Tibial artery (tissue), 4 donors: Measurements from ENCODE around the gene DMXL1.

ENCODE experiments used
- DNase-seq, 2 donors: peaks; one replicate each; pipeline ENCODE4 v3.0.0-alpha.2; 2019
- H3K27ac ChIP-seq, 2 donors: fragments of 200-600 bp; sonication (generic) in 1 of 2; 1 replicate in 1 of 2; 2 replicates in 1 of 2; pipeline ENCODE4 v1.5.1; 2018 to 2019; ENCODE audit warnings: mild to moderate bottlenecking in 1 of 2
- H3K27me3 ChIP-seq, 2 donors: fragments of 200-600 bp; sonication (generic) in 1 of 2; one replicate each; pipeline versions ENCODE4 v1.5.1 to v1.6.0; 2016 to 2019
- H3K36me3 ChIP-seq, 3 donors: fragments of 200-600 bp; sonication (generic) in 2 of 3; one replicate each; pipeline ENCODE4 v1.5.1; 2016 to 2019; ENCODE audit warnings: mild to moderate bottlenecking in 2 of 3
- H3K4me1 ChIP-seq, 4 donors: fragments of 200-600 bp; sonication (generic) in 2 of 4; 1 replicate in 3 of 4; 2 replicates in 1 of 4; pipeline ENCODE4 v1.5.1; 2016 to 2019
- H3K4me3 ChIP-seq, 2 donors: fragments of 200-600 bp; sonication (generic) in 1 of 2; 1 replicate in 1 of 2; 2 replicates in 1 of 2; pipeline ENCODE4 v1.5.1; 2018 to 2019; ENCODE audit warnings: mild to moderate bottlenecking in 2 of 2
- H3K9me3 ChIP-seq, 3 donors: fragments of 200-600 bp; sonication (generic) in 1 of 3; one replicate each; pipeline ENCODE4 v1.5.1; 2016 to 2019
- intact Hi-C: fragments of 100-400 bp; cut with DNase I; formaldehyde crosslinking; loops from one replicate; pipeline ENCODE4 v1.15.0; 2023; ENCODE audit warnings: low total_unique reads
- TF ChIP-seq, protein P1 (sequence below), 2 experiments: fragments of 200-600 bp in 1 of 2; fragments of 450-650 bp in 1 of 2; IDR thresholded peaks; one replicate each; pipeline ENCODE4 v1.5.1; 2017 to 2019; ENCODE audit warnings: antibody characterized with exemption in 2 of 2, mild to moderate bottlenecking in 1 of 2, moderate library complexity in 1 of 2

The DMXL1 gene

DNA sequence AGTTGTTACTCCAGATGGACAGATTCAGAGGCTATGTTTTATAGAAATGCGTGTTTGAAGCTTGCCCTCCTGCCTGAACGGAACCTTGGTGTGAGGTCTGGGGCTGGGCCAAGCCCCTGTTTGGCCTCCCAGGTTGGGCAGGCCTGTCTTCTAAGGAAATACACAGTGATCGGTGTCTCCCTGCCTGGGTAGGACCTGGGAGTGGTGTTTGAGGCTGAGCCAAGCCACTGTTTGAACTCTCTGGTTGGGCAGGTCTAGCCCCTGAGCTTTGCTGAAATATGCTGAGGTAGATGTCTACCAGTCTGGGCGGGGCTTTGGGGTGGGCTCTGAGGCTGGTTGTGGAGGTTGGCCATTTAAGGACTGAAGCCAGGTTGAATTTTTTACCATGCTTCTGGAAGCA, 90.5 kb downstream of the DMXL1 start:
- intact Hi-C loops: no loop called here

DNA sequence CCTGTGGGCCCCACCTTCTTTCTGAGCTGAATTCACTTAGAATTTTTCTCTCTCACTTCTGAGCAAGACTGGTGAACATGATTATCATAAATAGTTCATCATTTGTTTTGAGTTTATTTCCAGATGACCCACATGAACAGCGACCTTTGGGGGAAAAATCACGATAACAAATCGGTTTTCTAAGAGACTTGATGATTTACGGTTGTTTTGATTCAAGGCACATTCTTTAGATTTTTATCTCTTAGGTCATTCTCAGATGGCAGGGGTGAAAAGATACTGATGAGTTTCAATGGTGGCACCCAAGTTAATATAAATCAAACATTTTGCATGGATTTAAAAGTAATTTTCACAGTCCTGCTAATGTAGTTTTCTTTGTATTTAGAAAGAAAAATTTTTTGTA, 95.1 kb downstream of the DMXL1 start:
- Histone ChIP-seq H3K4me3 (no peak overlapping the region), H3K36me3 (peaks cover 10 to 19% (median 15%) of the 10 kb centered on the region in 3 donors), H3K9me3 (no peaks in the 10 kb centered on the region), H3K27ac (no peak overlapping the region), H3K4me1 (no peaks in the 10 kb centered on the region), H3K27me3 (no peaks in the 10 kb centered on the region)
- TF ChIP-seq, protein P1, sequence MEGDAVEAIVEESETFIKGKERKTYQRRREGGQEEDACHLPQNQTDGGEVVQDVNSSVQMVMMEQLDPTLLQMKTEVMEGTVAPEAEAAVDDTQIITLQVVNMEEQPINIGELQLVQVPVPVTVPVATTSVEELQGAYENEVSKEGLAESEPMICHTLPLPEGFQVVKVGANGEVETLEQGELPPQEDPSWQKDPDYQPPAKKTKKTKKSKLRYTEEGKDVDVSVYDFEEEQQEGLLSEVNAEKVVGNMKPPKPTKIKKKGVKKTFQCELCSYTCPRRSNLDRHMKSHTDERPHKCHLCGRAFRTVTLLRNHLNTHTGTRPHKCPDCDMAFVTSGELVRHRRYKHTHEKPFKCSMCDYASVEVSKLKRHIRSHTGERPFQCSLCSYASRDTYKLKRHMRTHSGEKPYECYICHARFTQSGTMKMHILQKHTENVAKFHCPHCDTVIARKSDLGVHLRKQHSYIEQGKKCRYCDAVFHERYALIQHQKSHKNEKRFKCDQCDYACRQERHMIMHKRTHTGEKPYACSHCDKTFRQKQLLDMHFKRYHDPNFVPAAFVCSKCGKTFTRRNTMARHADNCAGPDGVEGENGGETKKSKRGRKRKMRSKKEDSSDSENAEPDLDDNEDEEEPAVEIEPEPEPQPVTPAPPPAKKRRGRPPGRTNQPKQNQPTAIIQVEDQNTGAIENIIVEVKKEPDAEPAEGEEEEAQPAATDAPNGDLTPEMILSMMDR (IDR thresholded peaks at IDR 0.05): no peak
- intact Hi-C loops: no loop called here
- DNase-seq: no peak

More for the DNA sequence above, 90.5 kb downstream of the DMXL1 start:
- Histone ChIP-seq H3K4me1 (no peaks in the 10 kb centered on the region), H3K9me3 (peaks cover 0 to 5% (median 0%) of the 10 kb centered on the region in 3 donors), H3K27ac (no peak overlapping the region), H3K36me3 (peaks cover 10 to 16% (median 11%) of the 10 kb centered on the region in 3 donors), H3K4me3 (no peak overlapping the region), H3K27me3 (no peaks in the 10 kb centered on the region)
- TF ChIP-seq, protein P1 (IDR thresholded peaks at IDR 0.05): no peak
- no peak for DNase-seq

DNA sequence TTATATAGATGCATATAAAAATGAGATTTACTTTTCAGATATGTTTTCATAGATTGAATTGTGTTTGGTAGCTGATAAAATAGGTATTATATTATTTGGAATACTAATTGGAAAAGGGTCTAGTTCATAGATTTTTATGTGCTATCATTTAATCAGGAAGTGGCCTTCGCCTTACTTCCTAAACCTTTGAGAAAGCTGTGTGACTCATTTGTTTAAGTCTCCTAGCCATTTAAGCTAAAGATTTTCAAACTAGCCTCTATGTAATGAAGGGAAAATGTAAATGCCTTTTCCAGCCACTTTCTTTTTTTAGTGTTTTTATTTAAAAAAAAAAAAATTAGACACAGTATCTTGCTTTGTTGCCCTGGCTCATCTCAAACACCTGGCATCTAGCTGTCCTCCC, 97.5 kb downstream of the DMXL1 start:
- TF ChIP-seq, protein P1 (IDR thresholded peaks at IDR 0.05): no peak
- H3K4me3 ChIP-seq: no peak overlapping the region
- peaks cover 10 to 23% (median 20%) of the 10 kb centered on the region in 3 donors for H3K36me3 ChIP-seq
- intact Hi-C loops: no loop called here
- H3K4me1 ChIP-seq: no peaks in the 10 kb centered on the region
- DNase-seq: no peak
- no peaks in the 10 kb centered on the region for H3K27me3 ChIP-seq
- H3K9me3 ChIP-seq: no peaks in the 10 kb centered on the region
- H3K27ac ChIP-seq: no peak overlapping the region

DNA sequence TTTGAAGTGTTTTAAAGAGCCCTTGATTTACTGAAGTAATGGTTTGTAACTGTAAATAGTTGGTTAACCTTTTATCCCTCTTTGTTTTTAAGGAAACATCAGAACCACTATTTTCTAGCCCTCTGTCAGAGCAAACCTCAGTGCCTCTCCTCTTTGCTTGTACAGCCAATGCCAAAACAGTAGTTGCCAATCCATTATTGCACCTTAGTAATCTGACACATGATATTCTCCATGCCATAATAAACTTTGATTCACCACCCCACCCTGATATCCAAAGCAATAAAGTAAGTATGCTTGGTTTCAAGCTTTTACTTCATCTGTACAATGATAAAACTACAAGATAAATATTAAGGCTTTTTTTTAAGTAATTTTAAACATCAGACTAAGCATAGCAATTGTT, 100.8 kb downstream of the DMXL1 start:
- intact Hi-C loops: loop anchor here (2.0 kb wide), 1 partner anchor 51 kb away; no protein-coding TSS in a partner anchor
- DNase-seq: no peak
- no peak overlapping the region for H3K27ac ChIP-seq
- no peaks in the 10 kb centered on the region for H3K27me3 ChIP-seq
- H3K4me1 ChIP-seq: no peaks in the 10 kb centered on the region
- peaks cover 4 to 10% (median 7%) of the 10 kb centered on the region in 3 donors for H3K36me3 ChIP-seq
- TF ChIP-seq, protein P1 (IDR thresholded peaks at IDR 0.05): no peak
- no peaks in the 10 kb centered on the region for H3K9me3 ChIP-seq
- no peak overlapping the region for H3K4me3 ChIP-seq

DNA sequence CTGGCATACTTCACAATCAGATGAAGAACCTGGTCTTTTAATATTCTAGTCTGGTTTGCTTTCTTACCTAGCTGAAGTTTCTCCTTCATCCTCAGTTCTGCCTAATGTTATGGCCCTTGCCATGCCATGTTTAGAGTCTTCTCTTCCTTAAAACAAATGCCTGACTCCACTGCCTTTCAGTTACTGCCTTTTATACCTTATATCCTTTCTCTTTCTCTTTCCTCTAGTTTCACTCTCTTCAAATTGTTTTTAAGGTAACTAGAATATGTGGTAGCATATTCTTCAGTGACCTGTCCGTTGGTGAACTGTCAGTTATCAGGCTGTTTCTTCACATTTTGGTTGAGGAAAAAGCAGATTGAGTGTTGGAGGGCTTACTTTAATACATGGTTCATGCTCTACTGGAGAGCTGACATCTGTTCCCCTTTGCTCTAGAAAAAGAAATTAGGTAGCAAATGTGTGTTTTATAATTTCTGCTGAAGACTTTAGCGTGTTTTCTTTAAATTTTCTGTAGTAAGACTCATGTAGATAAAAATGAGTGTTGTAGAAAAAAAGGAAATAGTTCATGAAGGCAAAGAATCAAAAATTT, 103.8 kb downstream of the DMXL1 start:
- Histone ChIP-seq H3K4me1 (no peaks in the 10 kb centered on the region), H3K36me3 (peaks cover 5 to 24% (median 18%) of the 10 kb centered on the region in 3 donors), H3K9me3 (no peaks in the 10 kb centered on the region), H3K27me3 (no peaks in the 10 kb centered on the region), H3K4me3 (no peak overlapping the region), H3K27ac (no peak overlapping the region)
- TF ChIP-seq, protein P1 (IDR thresholded peaks at IDR 0.05): no peak
- intact Hi-C loops: no loop called here
- no peak for DNase-seq
